Measurements from ENCODE around the gene CNTLN.
A peak's percentile ranks its signal among the peaks of the same experiment; 100 is the strongest.
"Not testable (repeated sequence)": the region's sequence is repeated elsewhere in the genome, so short reads cannot be mapped to it uniquely, and the experiment has no call there.

CNTLN gene

GRCh38 chr9:17204611-17205152, 69.8 kb downstream of the CNTLN start:
- no peak for DNase-seq

GRCh38 chr9:17216011-17216410, 81.2 kb downstream of the CNTLN start:
- no peak for DNase-seq

- no peak for DNase-seq
Measured at GRCh38 chr9:17216646-17217045, 81.8 kb downstream of the CNTLN start.

GRCh38 chr9:17217272-17217671, 82.4 kb downstream of the CNTLN start:
- DNase-seq, result no peak

- DNase-seq, result no peak
Measured at GRCh38 chr9:17219261-17219660, 84.4 kb downstream of the CNTLN start.

GRCh38 chr9:17222932-17223331, 88.1 kb downstream of the CNTLN start:
- DNase-seq, result no peak

- DNase-seq, result no peak
Measured at GRCh38 chr9:17225407-17225806, 90.6 kb downstream of the CNTLN start.

GRCh38 chr9:17229945-17230560, 95.2 kb downstream of the CNTLN start:
- DNase-seq, result no peak

- no peak for DNase-seq
Measured at GRCh38 chr9:17230646-17231045, 95.8 kb downstream of the CNTLN start.

- no peak for DNase-seq
Measured at GRCh38 chr9:17236147-17236546, 101.3 kb downstream of the CNTLN start.

- DNase-seq, result no peak
Measured at GRCh38 chr9:17246770-17247169, 111.9 kb downstream of the CNTLN start.

- DNase-seq, result no peak
Measured at GRCh38 chr9:17251100-17251499, 116.3 kb downstream of the CNTLN start.

- peak; percentile 5 for DNase-seq
Measured at GRCh38 chr9:17268531-17269188, 133.8 kb downstream of the CNTLN start.

- no peak for DNase-seq
Measured at GRCh38 chr9:17269799-17270198, 135.0 kb downstream of the CNTLN start.

- no peak for DNase-seq
Measured at GRCh38 chr9:17272536-17272935, 137.7 kb downstream of the CNTLN start.

- DNase-seq, result no peak
Measured at GRCh38 chr9:17280350-17281012, 145.6 kb downstream of the CNTLN start.

- DNase-seq, result not testable (repeated sequence)
Measured at GRCh38 chr9:17290673-17291072, 155.8 kb downstream of the CNTLN start.

- DNase-seq, result no peak
Measured at GRCh38 chr9:17291766-17292165, 156.9 kb downstream of the CNTLN start.

- no peak for DNase-seq
Measured at GRCh38 chr9:17293685-17294084, 158.8 kb downstream of the CNTLN start.

GRCh38 chr9:17294822-17295624, 160.2 kb downstream of the CNTLN start:
- DNase-seq, result no peak

GRCh38 chr9:17315341-17315740, 180.5 kb downstream of the CNTLN start:
- DNase-seq, result no peak

- no peak for DNase-seq
Measured at GRCh38 chr9:17318821-17319320, 184.0 kb downstream of the CNTLN start.

GRCh38 chr9:17319864-17320263, 185.0 kb downstream of the CNTLN start:
- no peak for DNase-seq
